NCI-H2196 (cell line): ENCODE measurements around the gene WDTC1.

ENCODE experiments used
- DNase-seq: peaks from one replicate; lab custom pipeline; 2025; ENCODE audit not compliant: unreplicated experiment; lab: John Stamatoyannopoulos, UW

Gene WDTC1

GRCh38 chr1:27332536-27333281, 98.3 kb downstream of the WDTC1 start:
- DNase-seq = peak; percentile 61

GRCh38 chr1:27333717-27334279, 99.4 kb downstream of the WDTC1 start:
- no peak for DNase-seq

DNA sequence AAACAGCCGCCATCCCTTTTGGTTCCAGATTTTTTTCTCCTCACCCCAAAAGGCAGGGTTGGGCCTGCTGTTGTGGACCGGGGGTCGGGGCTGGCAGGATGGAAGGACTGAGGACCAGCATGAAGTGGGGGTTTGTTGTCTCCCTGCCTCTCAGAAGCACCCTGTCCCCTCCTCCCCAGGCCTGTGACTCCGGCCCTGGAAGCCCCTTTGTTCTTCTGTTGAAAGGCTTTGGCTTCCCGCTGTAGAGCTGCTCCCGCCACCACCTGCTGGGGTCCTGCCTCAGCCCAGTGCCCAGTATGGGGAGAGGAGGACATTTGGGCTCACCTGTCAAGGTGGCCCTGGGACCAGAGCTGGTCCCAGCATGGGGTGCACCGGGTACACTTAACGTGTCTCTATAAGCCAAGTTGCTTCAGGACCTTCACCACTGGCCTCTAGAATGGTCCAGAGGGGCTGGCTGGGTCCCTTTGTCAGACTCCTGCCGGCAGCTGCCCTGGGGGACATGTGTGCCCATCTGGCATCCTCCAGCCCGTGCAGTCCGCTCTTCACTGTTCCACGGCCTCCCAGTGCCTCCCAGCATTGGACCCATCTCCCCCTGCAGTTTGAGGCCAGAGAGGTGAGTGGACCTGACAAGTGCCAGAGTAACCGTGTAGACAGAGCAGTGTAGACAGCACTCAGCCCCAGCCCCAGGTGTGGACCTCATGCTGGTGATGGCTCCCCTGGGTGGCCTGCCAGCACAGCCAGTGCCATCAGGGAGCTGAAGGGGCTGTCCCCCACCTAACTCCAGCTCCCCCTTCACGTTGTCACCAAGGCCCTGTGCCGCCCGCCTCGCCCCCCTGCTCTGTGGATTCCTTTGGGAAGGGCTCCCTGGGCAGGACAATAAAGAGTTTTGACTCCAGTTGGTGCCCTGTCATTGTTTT, 101.3 kb downstream of the WDTC1 start:
- no peak for DNase-seq

DNA sequence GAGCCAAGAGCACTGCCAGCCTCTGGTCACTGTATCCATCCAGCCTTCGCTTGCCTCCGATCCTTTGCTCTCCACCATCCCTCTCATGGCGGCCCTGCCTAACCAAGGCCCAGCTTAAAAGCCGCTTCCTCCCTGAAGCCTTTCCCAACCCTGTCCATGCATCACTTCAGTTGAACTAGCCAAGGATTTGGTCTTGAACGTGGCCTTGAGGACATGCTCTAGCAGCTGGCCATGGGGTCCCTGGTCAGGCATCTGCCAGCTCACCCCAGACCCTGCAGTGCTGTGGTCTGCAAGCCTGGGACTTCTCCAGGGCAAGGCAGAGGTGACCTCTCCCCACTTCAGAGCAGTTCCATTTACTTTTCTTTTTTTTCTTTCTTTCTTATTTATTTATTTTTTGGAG, 102.3 kb downstream of the WDTC1 start:
- DNase-seq = no peak

- DNase-seq = no peak
These were observed 104.3 kb downstream of the WDTC1 start for GRCh38 chr1:27338751-27339150.

DNA sequence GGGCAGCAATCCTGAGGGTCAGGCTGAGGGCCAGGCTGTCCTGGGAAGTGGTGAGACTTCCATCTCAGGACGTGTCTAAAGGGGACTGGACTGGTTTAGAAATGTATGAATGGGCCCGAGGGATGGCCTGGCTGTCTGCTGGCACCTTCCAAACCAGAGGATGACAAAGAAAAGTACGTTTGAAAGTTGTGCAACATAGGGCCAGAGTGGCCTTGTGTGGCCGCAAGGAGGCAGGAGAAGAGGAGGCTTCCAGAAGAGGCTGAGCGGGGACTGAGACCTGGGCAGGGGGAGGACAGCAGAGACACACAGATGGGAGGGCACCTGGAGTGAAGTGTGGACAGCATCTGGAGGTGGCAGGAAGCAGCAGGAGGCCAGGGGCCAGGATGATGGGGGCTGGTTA, 104.8 kb downstream of the WDTC1 start:
- DNase-seq = no peak

GRCh38 chr1:27341525-27342252, 107.3 kb downstream of the WDTC1 start, which contains the start of gene SYTL1:
SYTL1 (plus strand) TSS chr1:27342022; CDS start chr1:27345335, 3,313 bp downstream.
- DNase-seq = peak; percentile 82

DNA sequence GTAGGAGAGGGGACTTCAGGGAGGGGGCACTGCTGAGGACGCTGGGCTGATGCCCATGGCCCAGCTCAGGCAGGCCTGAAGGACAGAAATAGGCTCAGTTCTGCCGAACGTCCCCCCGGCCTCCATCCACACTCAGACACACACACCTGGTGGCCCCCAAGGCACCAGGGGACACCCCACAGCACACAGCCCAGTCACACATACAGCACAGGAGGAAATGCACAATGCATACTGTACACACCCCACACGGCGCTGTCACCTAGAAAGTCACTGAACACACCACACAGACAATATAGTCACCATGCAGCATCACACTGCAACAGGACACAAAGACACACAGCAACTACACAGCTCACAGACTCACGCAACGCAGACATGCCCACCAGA, 108.0 kb downstream of the WDTC1 start:
- no peak for DNase-seq

DNA sequence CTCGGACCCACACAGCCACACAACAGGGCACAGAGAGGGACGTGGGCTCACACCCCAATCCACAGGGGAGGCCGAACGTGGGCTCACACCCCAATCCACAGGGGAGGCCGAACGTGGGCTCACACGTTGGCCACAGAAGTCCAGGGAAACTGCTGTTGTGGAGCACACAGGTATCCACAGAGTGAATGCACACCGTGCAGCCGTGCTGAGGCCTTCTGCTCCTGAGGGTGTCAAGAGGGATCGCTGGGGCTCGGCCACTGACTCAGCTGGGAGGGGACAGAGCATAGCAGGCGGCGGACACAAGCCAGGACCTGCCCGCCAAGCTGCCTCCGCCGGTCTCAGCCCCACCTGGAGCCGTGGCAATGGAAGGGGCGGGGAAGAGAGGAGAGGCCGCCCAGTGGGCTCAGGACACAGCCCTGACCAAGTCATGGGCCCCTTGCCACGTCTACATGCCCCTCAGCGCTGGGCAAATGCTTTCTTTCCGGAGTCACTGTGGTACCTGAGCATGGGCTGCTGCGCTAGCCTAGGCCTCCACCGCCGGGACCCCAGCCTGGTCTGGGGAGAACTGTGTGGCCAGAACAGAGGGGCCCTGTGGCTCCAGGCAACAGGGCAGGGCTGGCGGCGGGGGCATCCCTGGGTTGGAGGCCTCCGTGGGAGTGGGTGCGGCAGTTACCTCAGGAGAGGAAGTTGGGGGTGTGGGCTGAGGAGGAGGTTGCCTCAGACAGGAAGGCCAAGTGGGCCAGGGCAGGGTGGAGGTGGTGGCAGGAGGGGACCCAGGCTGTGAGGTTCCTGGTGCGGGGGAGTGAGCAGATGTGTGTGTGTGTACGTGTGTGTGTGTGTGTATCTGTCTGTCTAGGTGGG, 108.6 kb downstream of the WDTC1 start:
- peak; percentile 77 for DNase-seq

GRCh38 chr1:27343639-27344025, 109.2 kb downstream of the WDTC1 start:
- no peak for DNase-seq

GRCh38 chr1:27345272-27345671, 110.8 kb downstream of the WDTC1 start:
- no peak for DNase-seq

DNA sequence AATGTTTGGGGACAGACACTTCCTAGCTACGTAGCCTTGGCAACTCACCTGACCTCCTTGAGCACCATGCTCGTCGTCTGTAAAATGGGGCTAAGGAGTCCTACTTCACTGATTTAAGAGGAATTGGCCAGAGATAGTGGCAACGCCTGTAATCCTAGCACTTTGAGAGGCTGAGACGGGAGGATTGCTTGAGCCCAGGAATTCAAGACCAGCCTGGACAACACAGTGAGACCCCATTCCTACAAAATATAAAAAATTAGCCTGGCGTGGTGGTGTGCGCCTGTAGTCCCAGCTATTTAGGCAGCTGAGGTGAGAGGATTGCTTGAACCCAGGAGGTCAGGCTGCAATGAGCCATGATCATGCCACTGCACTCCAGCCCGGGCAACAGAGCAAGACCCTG, 111.9 kb downstream of the WDTC1 start:
- no peak for DNase-seq

GRCh38 chr1:27346991-27347624, 112.7 kb downstream of the WDTC1 start:
- DNase-seq = no peak

- DNase-seq = peak; percentile 88
These were observed 114.7 kb downstream of the WDTC1 start for GRCh38 chr1:27348861-27349783.

GRCh38 chr1:27349784-27350662, 115.6 kb downstream of the WDTC1 start:
- DNase-seq = peak; percentile 92

DNA sequence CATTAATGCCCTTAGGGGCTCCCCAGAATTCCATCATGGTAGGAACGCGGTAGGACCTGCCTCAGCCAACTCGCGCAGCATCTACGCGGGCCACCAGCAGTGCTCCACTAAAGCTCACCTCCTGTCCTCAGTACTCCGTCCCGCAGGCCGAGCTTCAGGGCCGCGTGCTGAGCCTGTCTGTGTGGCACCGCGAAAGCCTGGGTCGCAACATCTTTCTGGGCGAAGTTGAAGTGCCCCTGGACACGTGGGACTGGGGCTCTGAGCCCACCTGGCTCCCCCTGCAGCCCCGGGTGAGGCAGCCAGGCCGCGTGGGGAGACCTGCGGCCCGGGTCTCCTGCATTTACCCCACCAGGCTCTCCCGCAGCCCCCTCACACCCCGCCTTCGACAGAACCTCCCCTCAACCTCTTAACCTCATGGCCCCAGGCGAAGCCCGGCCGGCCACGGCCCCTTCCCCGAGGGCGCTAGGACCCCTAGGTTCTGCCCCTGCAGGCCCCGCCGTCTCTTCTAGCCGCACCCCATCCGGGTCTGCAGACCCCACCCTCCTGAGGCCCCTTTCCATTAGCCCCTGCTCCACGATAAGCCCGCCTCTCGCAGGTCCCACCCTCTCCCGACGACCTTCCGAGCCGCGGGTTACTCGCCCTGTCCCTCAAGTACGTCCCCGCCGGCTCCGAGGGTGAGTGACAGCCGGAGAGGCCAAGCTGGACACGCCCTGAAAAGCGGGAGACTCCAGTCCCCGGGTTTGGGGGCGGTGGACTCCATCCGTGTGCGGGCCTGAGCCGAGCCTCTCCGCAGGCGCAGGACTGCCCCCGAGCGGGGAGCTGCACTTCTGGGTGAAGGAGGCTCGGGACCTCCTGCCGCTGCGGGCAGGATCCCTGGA, 116.5 kb downstream of the WDTC1 start:
- no peak for DNase-seq
